Posterior cingulate gyrus (tissue), 11 donors: Measurements from ENCODE around the gene SLC6A19.
"Not testable (repeated sequence)": the region's sequence is repeated elsewhere in the genome, so short reads cannot be mapped to it uniquely, and the experiment has no call there.

Experiments used
- DNase-seq, 10 donors: peaks; one replicate each; pipeline versions ENCODE4 v3.0.0 to v3.0.0-alpha.2; 2020 to 2021; ENCODE audit warnings: mixed read lengths in 3 of 10
- intact Hi-C: fragments of 100-400 bp; cut with DNase I; formaldehyde crosslinking; loops from one replicate; pipeline ENCODE4 v1.15.1; 2023

Gene SLC6A19

GRCh38 chr5:1201327-1202025, at the start of gene SLC6A19:
Gene SLC6A19 (plus strand): TSS chr5:1201595. CDS start chr5:1201651, 56 bp downstream.
- intact Hi-C loops = no loop called here
- peak in 4 of 10 donors; percentile 7 to 83 (median 72) for DNase-seq

- no peak for DNase-seq
- intact Hi-C loops = no loop called here
Observed at GRCh38 chr5:1152156-1152555, 49.2 kb upstream of the SLC6A19 start.

GRCh38 chr5:1152771-1153282, 48.6 kb upstream of the SLC6A19 start:
- intact Hi-C loops = no loop called here

GRCh38 chr5:1153428-1153827, 48.0 kb upstream of the SLC6A19 start:
- no peak for DNase-seq
- intact Hi-C loops = no loop called here

More at GRCh38 chr5:1152771-1153282, 48.6 kb upstream of the SLC6A19 start:
- no peak for DNase-seq

GRCh38 chr5:1155191-1156032, 46.0 kb upstream of the SLC6A19 start:
- intact Hi-C loops = no loop called here
- no peak for DNase-seq

GRCh38 chr5:1156033-1156753, 45.2 kb upstream of the SLC6A19 start:
- intact Hi-C loops = no loop called here
- DNase-seq = no peak

GRCh38 chr5:1156754-1157460, 44.5 kb upstream of the SLC6A19 start:
- DNase-seq = no peak
- intact Hi-C loops = no loop called here

GRCh38 chr5:1157461-1157986, 43.9 kb upstream of the SLC6A19 start:
- DNase-seq, intact Hi-C loops: not testable (repeated sequence)

GRCh38 chr5:1158647-1159340, 42.6 kb upstream of the SLC6A19 start:
- DNase-seq = no peak

GRCh38 chr5:1159341-1159675, 42.1 kb upstream of the SLC6A19 start:
- DNase-seq = no peak
- intact Hi-C loops = no loop called here

More at GRCh38 chr5:1158647-1159340, 42.6 kb upstream of the SLC6A19 start:
- intact Hi-C loops = no loop called here

GRCh38 chr5:1159774-1160406, 41.5 kb upstream of the SLC6A19 start:
- no peak for DNase-seq
- intact Hi-C loops = loop anchor here (10.0 kb wide), 1 partner anchor 235 kb away; no protein-coding TSS in a partner anchor

GRCh38 chr5:1161108-1161832, 40.1 kb upstream of the SLC6A19 start:
- intact Hi-C loops = loop anchor here (10.0 kb wide), 1 partner anchor 236 kb away; no protein-coding TSS in a partner anchor
- DNase-seq = no peak

- intact Hi-C loops = loop anchor here (10.0 kb wide), 1 partner anchor 237 kb away; no protein-coding TSS in a partner anchor
- DNase-seq = peak; percentile 51 to 97 (median 77)
Observed at GRCh38 chr5:1161833-1162229, 39.6 kb upstream of the SLC6A19 start.

- intact Hi-C loops = loop anchor here (10.0 kb wide), 1 partner anchor 237 kb away; no protein-coding TSS in a partner anchor
- no peak for DNase-seq
Observed at GRCh38 chr5:1162276-1162675, 39.1 kb upstream of the SLC6A19 start.

GRCh38 chr5:1162751-1163150, 38.6 kb upstream of the SLC6A19 start:
- intact Hi-C loops = loop anchor here (10.0 kb wide), 1 partner anchor 238 kb away; no protein-coding TSS in a partner anchor

GRCh38 chr5:1163366-1163765, 38.0 kb upstream of the SLC6A19 start:
- DNase-seq = no peak
- intact Hi-C loops = loop anchor here (10.0 kb wide), 1 partner anchor 239 kb away; no protein-coding TSS in a partner anchor

More at GRCh38 chr5:1162751-1163150, 38.6 kb upstream of the SLC6A19 start:
- DNase-seq = no peak

GRCh38 chr5:1163879-1164278, 37.5 kb upstream of the SLC6A19 start:
- intact Hi-C loops = loop anchor here (10.0 kb wide), 1 partner anchor 239 kb away; no protein-coding TSS in a partner anchor

More at GRCh38 chr5:1163879-1164278, 37.5 kb upstream of the SLC6A19 start:
- peak in 1 of 10 donors; percentile 85 for DNase-seq
